Measurements from ENCODE around the gene GNAS.

The GNAS gene

DNA sequence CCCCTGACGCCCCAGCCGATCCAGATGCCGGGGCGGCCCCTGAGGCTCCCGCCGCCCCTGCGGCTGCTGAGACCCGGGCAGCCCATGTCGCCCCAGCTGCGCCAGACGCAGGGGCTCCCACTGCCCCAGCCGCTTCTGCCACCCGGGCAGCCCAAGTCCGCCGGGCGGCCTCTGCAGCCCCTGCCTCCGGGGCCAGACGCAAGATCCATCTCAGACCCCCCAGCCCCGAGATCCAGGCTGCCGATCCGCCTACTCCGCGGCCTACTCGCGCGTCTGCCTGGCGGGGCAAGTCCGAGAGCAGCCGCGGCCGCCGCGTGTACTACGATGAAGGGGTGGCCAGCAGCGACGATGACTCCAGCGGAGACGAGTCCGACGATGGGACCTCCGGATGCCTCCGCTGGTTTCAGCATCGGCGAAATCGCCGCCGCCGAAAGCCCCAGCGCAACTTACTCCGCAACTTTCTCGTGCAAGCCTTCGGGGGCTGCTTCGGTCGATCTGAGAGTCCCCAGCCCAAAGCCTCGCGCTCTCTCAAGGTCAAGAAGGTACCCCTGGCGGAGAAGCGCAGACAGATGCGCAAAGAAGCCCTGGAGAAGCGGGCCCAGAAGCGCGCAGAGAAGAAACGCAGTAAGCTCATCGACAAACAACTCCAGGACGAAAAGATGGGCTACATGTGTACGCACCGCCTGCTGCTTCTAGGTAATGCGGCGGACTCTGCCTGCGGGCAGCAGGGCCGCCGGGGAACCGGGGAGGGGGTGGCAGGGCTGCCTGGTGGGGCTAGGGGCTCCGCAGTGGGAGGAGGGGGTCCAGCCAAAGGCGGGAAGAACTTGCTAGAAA is 2.3 kb downstream of the GNAS start:
- DNase-seq = no peak

DNA sequence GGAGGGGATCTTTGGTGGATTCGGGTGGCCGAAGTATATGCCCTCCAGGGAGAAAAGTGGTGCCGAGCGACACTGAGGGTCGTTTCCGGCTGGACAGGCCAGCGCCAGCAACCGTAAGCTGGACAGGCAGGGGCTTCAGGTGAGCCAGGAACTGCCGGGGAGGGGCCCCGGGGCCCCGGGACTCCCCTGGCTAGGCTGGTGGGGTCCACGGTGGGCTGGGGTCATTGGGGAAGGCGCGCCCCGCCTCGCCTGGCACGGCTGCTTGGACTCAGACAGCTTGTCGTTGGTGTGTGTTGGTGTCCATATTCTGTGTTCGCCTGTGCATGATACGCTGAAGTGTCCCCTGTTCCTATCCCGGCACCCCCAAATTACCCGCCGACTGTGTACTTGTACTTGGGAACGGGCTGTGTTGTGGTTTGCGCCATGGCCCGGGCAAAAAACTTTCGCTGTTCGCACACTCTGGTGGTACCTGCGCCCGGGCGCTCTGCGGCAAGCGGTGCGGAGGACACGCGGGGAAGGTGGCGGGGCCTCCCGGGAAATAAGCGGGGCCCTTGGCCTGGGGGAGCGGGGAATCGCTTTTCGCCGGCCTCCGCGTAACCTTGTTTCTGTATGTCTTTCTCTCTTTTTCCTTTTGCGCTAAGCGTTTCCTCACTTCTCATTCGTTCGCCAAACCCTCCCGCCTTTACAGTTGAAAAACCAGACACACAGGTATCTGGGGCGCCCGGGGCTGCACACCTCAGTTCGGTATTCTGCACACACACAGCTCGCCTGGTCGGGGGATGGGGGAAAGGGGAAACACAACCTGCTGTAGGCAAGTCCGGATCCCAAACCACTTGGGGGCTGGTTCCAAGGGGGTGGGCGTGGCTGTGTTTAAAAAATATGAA is 3.2 kb downstream of the GNAS start:
- DNase-seq = no peak

DNA sequence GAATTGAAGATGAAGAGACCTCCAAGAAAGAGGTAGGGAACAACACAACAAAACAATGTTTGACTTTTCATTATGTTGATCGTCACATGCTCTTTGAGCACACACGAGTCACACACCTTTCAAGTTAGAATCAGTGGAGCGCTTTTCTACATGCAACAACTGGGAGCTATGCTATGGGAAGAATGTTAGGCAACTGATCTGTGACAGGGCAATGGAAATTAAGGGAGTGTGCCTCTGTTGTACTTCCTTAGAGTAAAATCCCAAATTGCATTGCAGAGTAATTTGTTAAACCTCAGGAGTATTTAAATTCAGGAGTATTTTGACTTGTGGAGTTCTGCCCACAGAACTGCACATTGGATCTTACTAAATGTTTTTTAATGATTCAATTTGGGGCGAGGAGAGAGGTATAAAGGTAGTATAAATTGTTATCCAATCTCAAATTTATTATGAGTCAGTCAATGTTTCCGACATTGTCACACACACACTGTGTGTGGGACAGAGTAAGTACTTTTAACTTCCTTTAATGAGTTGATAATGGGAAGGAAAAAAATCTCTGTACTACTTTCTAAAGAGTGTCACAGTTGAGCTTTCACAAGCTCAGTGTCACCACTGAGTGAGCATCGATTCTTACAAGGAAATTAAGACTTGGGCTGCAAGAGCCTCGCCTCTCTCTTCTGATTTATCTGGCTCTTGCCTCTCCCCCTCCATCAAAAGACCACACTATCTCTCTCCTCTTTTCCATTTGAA is 10.7 kb downstream of the GNAS start:
- DNase-seq = no peak

DNA sequence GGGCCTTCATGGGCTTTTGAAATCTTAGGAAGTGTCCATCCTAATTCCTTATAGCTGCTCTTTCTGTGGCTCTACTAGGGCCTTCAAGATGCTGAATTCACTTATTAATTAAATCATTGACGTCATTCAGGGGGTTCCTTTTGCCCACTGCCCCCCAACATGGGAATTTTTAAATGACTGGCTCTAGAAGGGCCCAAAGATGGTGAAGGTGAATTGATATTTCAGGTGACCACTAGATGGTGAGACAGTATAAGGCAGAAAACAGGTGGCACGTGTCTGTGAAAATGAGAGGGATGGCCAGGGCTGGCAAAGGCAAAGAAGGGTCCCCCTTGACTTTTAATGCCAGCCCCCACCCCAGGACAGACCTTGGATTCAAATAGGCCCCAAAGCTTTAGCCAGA is 11.8 kb downstream of the GNAS start:
- no peak for DNase-seq

DNA sequence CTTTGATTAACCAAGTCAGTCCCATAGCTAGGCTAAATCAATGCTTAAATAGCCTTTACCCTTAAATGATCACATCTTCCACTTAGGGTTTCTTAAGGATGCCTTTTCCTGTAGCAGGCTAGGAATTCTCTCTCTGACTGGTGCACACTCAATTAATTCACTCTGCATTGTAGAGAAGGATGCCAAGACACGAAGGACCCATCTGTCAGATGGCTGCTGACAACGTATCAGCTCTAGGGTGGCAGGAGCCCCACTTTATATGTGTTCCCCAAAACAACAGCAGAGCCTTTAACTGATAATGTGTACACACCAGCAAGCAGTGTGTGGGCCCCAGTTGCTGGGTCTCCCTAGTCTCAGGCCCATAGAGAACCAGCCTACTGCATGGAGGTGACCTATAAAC is 13.3 kb downstream of the GNAS start:
- no peak for DNase-seq

DNA sequence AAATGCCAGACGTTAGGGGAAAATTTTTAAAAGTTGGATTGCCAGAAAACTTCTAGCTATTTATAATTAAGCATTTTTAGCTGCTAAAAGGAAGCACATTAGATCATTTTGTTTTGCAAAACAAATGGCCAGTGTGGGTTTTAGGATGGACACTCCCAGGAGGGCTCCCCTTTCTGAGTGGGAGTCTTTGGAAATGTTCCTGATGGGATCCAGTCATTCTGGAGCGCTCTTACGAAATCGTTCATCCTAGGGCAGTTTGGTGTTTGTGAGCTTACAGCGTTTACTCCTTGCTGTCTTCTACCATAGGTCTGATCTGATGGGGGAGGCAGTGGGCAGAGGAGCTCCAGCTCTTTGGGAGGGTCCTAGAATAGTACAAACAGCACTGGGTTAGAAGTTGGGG is 14.7 kb downstream of the GNAS start:
- no peak for DNase-seq

DNA sequence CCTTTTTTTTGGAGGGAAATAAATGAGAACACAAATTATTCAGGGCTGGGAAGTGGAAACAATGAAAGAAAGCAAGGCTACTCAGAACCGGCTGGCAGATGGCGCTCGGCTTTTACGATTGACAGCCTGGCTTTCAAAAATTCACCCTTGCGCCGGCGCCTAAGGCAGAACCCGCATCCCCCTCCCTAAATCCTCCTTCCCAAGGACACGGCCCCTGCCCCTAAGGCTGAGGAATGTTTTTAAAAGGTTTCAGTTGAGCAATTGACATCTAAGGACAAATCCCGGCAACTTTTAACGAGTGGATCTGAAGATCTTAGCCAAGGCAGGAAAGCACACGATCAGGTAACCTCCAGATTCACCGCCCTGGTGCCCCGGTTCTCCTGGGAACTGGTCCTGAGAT is 16.3 kb downstream of the GNAS start:
- no peak for DNase-seq

DNA sequence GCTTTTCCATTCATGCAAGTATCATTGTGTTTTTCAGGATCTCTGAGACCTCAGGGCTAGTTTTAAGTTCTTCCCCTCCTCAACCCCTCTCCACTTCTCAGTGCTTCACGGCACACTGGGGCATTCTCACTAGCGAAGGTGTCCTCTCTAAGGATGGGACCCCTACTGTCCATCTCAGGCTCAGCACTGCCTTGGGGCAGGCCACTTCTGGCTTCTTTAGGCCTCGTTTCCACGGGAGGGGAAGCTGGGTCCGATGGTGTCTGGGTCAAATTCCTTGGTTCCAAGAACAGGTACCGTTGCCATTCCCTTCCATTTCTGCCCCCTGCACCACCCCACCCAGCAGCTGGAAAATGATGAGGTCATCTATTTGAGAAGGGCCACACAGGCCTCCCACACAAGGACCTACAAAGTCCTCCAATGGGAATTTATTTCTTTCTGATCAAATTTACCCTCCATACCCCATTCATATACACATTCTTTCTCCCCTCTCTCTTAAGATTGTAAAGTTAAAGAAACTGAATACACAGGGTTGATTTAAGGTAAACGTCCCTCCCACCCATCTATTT is 17.2 kb downstream of the GNAS start:
- no peak for DNase-seq

DNA sequence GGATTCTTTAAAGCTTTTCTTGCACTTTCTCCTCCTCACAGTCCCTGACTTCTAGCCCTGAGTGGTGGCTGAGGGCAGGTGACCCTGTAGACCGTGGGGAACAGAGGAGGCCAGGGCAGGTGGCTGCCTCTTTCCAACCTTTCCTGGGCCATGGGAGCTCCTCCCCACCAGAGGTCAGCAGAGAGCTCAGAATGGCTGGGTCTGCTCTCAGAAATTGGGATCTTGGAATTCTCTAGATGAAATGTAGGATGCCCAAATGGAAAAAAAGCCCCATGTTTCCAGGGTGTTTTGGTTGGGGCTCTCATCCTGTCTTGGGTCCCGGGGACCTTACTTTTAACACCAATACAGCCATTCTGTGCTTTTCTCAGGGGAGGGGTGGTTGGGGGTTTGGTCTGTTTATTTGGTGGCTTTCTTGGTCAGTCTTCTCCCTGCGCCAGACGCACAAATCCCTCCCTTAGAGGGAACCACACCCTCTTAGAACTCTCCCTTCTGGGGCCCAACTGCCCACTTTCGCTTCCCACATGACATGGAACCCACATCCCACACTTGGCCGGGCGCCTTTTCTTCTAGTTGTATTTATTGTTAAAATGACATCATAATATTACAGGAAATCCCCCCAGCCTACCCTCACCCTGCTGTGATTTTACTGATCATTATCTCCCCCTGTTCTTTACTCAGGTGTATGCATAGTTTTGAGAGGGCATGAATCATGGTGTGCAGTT is 17.9 kb downstream of the GNAS start:
- peak; percentile 20 for DNase-seq

DNA sequence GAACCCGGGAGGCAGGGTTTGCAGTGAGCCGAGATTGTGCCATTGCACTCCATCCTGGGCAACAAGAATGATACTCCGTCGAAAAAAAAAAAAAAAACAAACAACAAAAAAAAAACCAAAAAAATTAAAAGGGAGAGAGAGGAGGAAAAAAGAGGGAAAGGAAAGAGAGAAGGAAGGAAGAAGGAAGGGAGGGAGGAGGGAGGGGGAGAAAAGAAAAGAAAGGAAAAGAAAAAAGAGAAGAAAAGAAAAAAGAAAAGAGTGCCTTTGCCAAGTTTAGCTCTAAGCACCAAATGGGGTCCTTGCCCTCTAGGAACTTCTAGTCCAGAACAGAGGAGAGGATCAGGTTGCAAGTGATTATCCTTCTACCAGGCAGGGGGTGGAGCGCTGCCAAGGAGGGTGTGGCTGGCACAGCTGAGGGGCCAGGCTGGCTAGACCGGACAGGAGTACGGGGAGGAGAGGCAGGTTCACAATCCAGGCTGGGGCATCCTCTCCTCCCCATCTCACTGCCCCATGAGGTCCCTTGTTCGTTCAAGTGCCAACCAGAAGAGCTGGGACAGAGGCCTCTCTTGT is 19.1 kb downstream of the GNAS start:
- no peak for DNase-seq

DNA sequence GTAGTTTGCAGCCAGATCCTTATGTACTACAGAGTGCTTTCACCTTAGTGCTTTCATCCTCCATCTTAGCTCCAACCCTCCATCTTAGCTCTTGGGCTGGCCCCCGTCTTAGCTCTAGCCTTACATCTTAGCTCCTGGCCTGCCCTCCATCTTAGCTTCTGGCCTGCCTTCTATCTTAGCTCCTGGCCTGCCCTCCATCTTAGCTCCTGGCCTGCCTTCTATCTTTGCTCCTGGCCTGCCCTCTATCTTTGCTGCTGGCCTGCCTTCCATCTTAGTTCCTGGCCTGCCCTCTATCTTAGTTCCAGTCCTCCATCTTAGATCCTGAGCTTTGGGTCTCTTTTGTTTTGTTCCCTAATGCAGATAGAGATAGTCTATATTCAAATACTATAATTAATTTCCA is 22.0 kb downstream of the GNAS start:
- no peak for DNase-seq

DNA sequence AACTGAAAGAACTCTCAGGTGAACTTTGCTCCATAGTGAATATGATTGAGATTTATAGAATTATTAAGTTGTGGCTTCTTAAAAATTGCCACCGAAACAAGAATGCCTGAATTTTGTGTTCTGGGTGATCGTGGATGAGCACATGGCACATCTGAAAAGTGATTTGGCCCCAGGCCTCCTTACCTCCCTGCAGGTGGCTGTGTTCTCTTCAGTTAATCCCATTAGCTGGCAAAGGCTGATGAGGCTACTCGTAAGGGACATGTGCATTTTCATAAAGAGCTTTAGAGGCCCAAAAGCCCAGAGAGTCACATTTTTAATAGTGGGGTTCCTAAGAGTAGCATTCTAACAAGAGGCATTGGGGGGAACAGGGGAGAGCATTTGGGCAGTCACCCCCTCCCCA is 22.6 kb downstream of the GNAS start:
- no peak for DNase-seq

DNA sequence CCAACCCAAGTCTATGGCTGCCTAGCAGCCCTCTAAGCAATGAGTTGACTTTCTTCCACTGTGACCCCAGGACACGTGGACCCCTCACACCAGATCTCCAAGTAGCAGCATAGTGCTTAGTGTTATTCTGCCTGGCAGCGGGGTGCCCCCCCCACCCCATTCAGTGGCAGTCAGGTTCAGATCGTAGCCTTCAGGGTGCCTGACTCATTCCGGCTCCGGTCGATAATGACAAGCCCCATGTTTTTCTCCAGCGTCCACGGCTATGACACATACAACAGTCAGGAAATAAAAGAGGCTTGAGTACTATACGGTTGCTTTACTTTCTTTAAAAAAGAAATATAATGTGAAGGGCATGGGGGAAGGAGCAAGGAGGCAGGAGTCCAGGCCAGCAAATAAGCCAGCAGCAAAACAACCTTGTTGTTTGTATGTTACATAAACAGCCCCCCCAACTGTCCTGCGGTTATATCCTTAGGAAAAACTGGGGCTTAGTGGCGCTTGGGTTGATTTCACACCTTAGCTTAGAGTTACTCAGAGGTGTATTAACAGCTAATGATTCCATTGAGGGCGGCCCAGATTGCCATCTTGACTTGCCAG is 23.1 kb downstream of the GNAS start:
- no peak for DNase-seq

DNA sequence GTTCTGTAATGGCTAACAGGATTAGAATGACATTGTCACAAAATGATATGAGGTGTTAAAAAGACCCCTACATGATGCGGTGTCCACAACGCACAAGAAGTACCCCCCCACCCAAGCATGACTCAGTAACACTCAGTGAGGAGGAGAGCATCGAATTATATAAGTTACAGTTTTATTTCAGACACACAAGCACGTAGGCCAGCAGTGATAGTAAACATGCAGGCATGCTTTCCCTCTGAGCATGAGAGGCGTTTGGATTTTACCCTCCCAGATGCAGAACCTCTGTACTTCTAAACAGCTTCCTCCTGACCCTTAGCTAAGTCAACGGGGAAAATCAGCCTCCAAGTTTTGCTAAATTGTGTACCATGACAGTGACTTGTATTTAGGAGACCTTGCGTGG is 23.9 kb downstream of the GNAS start:
- no peak for DNase-seq

DNA sequence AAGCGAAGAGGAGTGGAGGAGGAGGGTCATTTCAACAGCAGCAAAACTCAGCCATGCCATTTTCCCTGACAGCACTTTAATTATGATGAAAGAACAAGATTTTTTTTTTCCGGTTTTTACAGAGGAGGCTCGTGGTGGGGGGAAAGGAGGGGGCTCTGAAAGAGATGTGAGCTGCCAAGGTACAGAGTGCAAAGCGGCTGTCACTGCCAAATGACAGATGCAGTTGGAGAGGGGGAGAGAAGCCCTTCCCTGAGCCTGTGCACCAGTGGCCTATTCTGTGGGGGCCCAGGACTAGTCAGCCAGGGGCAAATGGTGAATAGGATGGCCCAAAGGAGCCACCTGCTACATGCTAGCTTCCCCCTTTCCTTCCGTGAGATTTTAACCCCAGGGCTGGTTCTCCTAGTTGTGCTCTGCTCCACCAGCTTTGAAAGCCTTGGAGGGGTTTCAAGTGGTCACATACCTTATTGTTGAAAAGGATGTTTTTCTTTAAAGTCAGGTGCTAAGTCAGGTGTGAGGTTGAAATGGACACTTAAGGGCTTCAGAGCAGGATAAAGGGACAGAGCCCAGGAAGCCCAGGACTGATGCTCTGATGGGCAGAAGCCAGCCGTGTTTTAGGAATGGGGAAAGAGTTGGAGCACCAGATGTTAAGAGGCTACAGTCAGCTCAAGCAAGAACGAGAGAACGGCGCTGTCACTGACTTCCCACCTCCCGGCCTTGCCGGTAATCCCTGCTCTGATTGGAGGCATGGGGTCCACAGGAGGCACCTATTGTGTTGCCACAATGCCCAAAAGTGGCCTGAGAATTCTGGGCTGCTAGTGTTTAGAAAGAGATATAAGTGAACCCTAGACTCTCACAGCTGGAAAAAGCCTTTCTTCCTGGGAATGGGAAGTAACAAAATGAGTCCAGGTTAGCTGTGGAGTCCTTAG is 24.8 kb downstream of the GNAS start:
- DNase-seq = no peak

DNA sequence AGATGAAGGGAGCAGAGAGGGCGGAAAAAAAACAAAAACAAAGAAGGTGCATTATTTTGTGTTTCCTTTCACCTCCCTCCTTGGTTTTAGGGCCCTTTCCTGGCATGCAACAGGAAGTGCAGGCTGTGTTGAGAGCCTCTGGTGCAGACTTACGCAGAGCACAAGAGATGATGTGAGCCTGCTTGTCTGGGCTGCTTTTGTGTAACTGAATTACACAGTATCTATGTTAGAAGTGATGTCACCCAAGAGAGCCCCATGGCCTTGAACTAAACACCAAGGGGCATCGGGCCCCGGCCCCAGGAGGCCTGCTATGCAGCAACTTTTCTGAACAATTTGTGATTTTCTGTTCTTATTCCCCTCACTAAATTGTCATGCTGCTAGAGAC is 25.5 kb downstream of the GNAS start:
- DNase-seq = no peak

DNA sequence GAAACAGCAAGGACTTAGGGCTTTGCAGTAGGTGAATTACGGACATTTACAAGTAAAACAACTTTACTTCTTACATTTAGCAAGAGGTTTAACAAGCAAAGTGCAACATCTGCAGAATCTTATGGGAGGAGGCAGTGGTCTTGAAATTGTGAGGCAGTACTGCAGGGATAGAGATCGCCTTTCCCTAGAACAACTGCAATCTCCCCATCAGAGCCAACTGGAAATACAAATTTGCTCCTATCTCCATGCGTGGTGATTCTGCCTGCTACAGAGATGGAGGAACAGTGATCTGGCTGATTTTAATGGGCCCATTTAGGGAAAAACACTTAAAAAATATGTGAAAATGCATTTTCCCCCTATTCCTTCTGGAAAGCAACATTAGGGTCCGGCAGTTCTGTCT is 25.9 kb downstream of the GNAS start:
- no peak for DNase-seq

DNA sequence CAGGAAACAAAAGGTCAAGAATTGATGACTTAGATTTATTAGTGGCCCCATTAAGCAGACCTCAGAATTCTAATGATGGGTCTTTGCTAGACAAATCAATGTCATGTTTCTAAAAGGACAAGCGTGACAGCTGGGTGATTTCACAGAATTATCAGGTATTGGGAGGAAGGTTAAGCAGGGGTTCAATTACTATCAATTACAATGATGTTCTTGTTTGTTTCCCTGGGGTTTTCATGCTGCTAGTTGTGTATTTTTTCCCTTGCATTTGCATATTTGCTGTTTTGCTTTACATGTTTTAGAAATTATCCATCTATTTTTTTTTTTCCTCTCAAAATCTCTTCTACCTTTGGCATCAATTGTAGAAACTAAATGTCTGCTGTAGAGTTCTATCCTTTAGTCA is 27.9 kb downstream of the GNAS start:
- no peak for DNase-seq

DNA sequence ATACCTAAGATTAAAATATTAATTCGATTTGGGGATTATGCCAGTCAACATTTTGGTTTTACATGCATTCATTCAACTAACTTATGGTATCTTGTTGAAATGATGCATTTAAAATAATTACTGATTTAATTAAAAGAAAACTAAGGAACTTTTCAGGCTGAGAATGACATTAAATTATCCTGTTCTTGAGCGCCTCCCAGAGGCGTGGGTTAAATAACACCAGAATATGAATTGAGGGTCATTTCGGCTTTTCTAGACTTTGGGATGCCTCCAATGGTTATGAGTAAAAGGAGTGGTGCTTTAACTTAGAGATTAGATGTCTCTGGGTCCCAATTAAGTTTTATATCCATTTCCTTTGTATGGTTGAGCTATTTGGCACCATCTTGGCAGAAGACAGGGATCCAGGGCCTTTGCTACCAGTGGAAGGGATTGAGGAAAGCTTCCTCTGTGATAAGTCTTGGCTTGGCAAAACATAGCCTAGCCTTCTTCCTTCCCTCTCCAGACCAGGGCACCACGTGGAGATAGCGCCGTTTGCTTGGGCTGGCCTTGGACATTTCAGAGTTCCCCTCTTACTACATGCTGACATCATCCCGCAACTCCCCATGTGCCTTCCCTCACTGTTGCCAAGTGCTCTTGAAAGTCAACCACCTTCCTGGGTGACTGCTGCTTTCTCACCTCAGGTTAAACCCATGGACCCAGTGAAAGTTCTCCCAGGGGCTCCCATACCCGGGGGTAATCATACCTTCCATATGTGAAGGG is 28.7 kb downstream of the GNAS start:
- no peak for DNase-seq

DNA sequence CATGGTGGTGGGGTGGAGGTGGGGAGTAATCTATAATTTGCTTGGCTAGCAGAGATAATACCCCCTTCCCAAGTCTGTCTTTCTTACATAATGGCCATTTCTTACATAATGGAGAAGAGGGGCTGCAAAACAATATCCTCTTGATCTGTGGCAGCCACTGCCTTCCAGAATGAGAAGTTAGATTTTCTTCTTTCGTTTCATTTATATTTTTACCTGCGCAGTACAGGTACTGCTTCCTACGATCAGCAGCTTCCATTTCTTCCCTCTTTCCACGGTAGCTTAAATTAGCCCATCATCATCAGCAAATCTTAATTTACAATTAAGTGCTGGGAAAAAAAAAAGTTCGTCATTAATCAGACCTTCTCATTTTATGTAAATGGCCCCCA is 30.2 kb downstream of the GNAS start:
- no peak for DNase-seq
